ENCODE data around the gene STK11. TPM values are rescaled to one million over a fixed set of nuclear protein-coding genes. Genes with fewer than 3 reads are reported as not detected.

STK11 gene
- total RNA-seq, 1 donor from 2014 or later: 61.3 TPM

- no peak for DNase-seq (ENCODE audit: extremely low spot score, unreplicated experiment)
- H3K4me3 Mint-ChIP-seq (ENCODE audit: unreplicated experiment): no peak overlapping the region
- no peaks in the 10 kb centered on the region for H3K9me3 Mint-ChIP-seq (ENCODE audit: unreplicated experiment)
- no peaks in the 10 kb centered on the region for H3K27me3 Mint-ChIP-seq (ENCODE audit: unreplicated experiment)
- H3K27ac Mint-ChIP-seq (ENCODE audit: unreplicated experiment): no peak overlapping the region
- no peaks in the 10 kb centered on the region for H3K36me3 Mint-ChIP-seq (ENCODE audit: unreplicated experiment)
- H3K4me1 Mint-ChIP-seq (ENCODE audit: unreplicated experiment): peaks cover 11% of the 10 kb centered on the region
- no peak for TF ChIP-seq CTCF (IDR thresholded peaks at IDR 0.05)
These were observed 29.4 kb downstream of the STK11 start for GRCh38 chr19:1234955-1235380.

GRCh38 chr19:1235625-1236538 is 30.3 kb downstream of the STK11 start:
- Mint-ChIP-seq H3K4me1 (ENCODE audit: unreplicated experiment) (peaks cover 14% of the 10 kb centered on the region), H3K27me3 (ENCODE audit: unreplicated experiment) (no peaks in the 10 kb centered on the region), H3K36me3 (ENCODE audit: unreplicated experiment) (no peaks in the 10 kb centered on the region), H3K9me3 (ENCODE audit: unreplicated experiment) (no peaks in the 10 kb centered on the region), H3K4me3 (ENCODE audit: unreplicated experiment) (peak overlapping the region; percentile 52), H3K27ac (ENCODE audit: unreplicated experiment) (no peak overlapping the region)
- no peak for DNase-seq (ENCODE audit: extremely low spot score, unreplicated experiment)
- TF ChIP-seq CTCF (IDR thresholded peaks at IDR 0.05): no peak

DNA sequence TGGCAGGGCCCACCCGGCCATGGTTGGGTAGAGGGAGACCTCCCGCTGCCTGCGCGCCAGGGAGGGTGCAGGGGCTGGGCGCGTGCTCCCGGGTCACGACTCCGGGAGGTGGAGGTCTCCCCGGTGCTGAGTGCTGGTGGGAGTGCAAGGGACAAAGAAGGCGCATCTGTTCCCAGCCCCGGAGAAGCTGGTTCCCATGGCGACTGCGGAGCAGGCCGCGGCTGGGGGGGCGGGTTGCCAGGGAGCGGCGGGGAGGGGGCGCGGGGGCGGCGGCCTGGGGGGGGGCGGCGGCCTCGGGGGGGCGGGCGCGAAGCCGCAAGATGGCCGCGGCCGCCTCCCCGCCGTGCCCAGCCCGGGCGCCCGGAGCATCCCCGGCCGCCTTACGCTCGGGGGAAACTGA is 31.0 kb downstream of the STK11 start:
- H3K9me3 Mint-ChIP-seq (ENCODE audit: unreplicated experiment): no peaks in the 10 kb centered on the region
- no peaks in the 10 kb centered on the region for H3K27me3 Mint-ChIP-seq (ENCODE audit: unreplicated experiment)
- H3K4me3 Mint-ChIP-seq (ENCODE audit: unreplicated experiment): peak overlapping the region; percentile 52
- H3K4me1 Mint-ChIP-seq (ENCODE audit: unreplicated experiment): peaks cover 20% of the 10 kb centered on the region
- no peak for DNase-seq (ENCODE audit: extremely low spot score, unreplicated experiment)
- no peaks in the 10 kb centered on the region for H3K36me3 Mint-ChIP-seq (ENCODE audit: unreplicated experiment)
- no peak for TF ChIP-seq CTCF (IDR thresholded peaks at IDR 0.05)
- H3K27ac Mint-ChIP-seq (ENCODE audit: unreplicated experiment): no peak overlapping the region

DNA sequence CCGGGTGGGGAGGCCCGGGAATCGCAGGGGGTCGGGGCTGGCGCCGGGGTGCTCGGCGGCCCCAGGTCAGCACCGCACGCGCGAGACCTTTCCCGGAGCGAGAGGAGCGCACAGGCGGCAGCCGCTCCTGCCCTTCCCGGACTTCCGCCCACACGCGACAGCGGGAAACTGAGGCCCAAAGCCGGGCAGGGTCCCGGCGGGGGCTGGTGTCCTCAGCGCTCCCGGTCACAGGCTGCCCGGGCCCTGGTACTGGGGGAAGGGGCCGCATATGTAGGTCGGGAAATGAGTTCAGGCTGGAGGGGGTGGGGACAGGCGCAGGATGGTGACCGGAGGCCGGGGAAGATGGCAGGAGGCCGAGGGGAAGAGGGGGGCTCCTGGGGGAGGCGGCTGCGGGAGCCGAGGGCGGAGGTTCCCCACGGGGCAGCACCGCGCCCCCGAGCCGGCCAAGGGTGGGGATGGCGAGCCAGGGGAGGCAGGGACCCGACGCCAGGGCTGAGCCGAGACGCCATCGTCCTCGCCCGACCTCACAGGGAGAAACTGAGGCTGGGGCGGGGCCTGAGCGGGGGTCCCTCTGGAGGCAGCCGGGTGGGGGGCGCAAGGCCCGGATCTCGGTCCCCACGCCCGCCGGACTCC is 31.6 kb downstream of the STK11 start:
- DNase-seq (ENCODE audit: extremely low spot score, unreplicated experiment): no peak
- Mint-ChIP-seq H3K27ac (ENCODE audit: unreplicated experiment) (no peak overlapping the region), H3K36me3 (ENCODE audit: unreplicated experiment) (no peaks in the 10 kb centered on the region), H3K4me1 (ENCODE audit: unreplicated experiment) (peaks cover 20% of the 10 kb centered on the region), H3K27me3 (ENCODE audit: unreplicated experiment) (no peaks in the 10 kb centered on the region), H3K9me3 (ENCODE audit: unreplicated experiment) (no peaks in the 10 kb centered on the region), H3K4me3 (ENCODE audit: unreplicated experiment) (peak overlapping the region; percentile 63)
- TF ChIP-seq CTCF (IDR thresholded peaks at IDR 0.05): no peak

- H3K27ac Mint-ChIP-seq (ENCODE audit: unreplicated experiment): peak within 1 kb of the TSS; percentile 63
- H3K27me3 Mint-ChIP-seq (ENCODE audit: unreplicated experiment): no peaks in the 10 kb centered on the region
- no peaks in the 10 kb centered on the region for H3K9me3 Mint-ChIP-seq (ENCODE audit: unreplicated experiment)
- no peak for DNase-seq (ENCODE audit: extremely low spot score, unreplicated experiment)
- no peak for TF ChIP-seq CTCF (IDR thresholded peaks at IDR 0.05)
- peaks cover 27% of the 10 kb centered on the region for H3K4me1 Mint-ChIP-seq (ENCODE audit: unreplicated experiment)
- H3K36me3 Mint-ChIP-seq (ENCODE audit: unreplicated experiment): no peaks in the 10 kb centered on the region
- peak within 1 kb of the TSS; percentile 72 for H3K4me3 Mint-ChIP-seq (ENCODE audit: unreplicated experiment)
These were observed 32.3 kb downstream of the STK11 start, which contains the start of gene CBARP for GRCh38 chr19:1237754-1238368. Gene CBARP, minus strand, starts transcription at chr19:1238005. Its CDS starts 1,905 bp downstream, at chr19:1236100.

Measured in osteocyte (in vitro differentiated cells).